Prostate gland (tissue), 2 donors: ENCODE results near the gene NHLRC2. TPM values are rescaled to one million over a fixed set of nuclear protein-coding genes. Genes with fewer than 3 reads are reported as not detected.
A peak's percentile ranks its signal among the peaks of the same experiment; 100 is the strongest.
"Not testable (repeated sequence)": the region's sequence is repeated elsewhere in the genome, so short reads cannot be mapped to it uniquely, and the experiment has no call there.

Source experiments
- DNase-seq: peaks from one replicate; pipeline ENCODE4 v3.0.0-alpha.2; 2019; ENCODE audit warnings: low spot score
- H3K27ac ChIP-seq, 2 donors: fragments of 200-600 bp; sonication (generic); 2 replicates each; pipeline ENCODE4 v1.5.1; 2017 to 2019
- H3K27me3 ChIP-seq: fragments of 200-600 bp; sonication (generic); replicated peaks from 2 replicates; pipeline ENCODE4 v1.5.1; 2019; ENCODE audit not compliant: insufficient read depth
- H3K36me3 ChIP-seq, 2 donors: fragments of 200-600 bp; sonication (generic); 1 replicate in 1 of 2; 2 replicates in 1 of 2; pipeline versions ENCODE4 v1.5.1 to v1.8.1; 2017 to 2019
- H3K4me1 ChIP-seq: fragments of 200-600 bp; sonication (generic); replicated peaks from 2 replicates; pipeline ENCODE4 v1.5.1; 2019
- H3K4me3 ChIP-seq, 2 donors: fragments of 200-600 bp; sonication (generic); 2 replicates each; pipeline ENCODE4 v1.5.1; 2017 to 2019
- H3K9me3 ChIP-seq: fragments of 200-600 bp; sonication (generic); 2 replicates; pipeline ENCODE4 v1.5.1; 2017
- CTCF ChIP-seq, 4 experiments: fragments of 200-600 bp in 2 of 4; fragments of 450-650 bp in 2 of 4; sonication (generic) in 2 of 4; IDR thresholded peaks; 1 replicate in 3 of 4; 2 replicates in 1 of 4; pipeline ENCODE4 v1.5.1; 2016 to 2019; ENCODE audit warnings: antibody characterized with exemption in 4 of 4, mild to moderate bottlenecking in 2 of 4, moderate library complexity in 2 of 4
- POLR2A ChIP-seq: fragments of 450-650 bp; IDR thresholded peaks from one replicate; pipeline ENCODE4 v1.6.1; 2016; ENCODE audit warnings: antibody characterized with exemption, mild to moderate bottlenecking
- POLR2AphosphoS5 ChIP-seq: sonication (generic); formaldehyde crosslinking; IDR thresholded peaks from one replicate; pipeline ENCODE4 v1.6.1; 2017; ENCODE audit warnings: antibody characterized with exemption
- WGBS: methylation state at CpG from one replicate; pipeline ENCODE4 v1.1.5; 2018; 5-methylcytosine and 5-hydroxymethylcytosine counted together
- intact Hi-C: fragments of 100-400 bp; cut with DNase I; formaldehyde crosslinking; loops from one replicate; pipeline ENCODE4 v1.14.2; 2022
- total RNA-seq, 2 donors: library from RNA; depleted of rRNA; stranded (reverse); fragments of >200 nt; gene quantifications; one replicate each; pipeline ENCODE4 v1.1.0, GENCODE V29; 2016

The NHLRC2 gene
- total RNA-seq, 2 donors from 2014 or later: 49.4 to 89.5 TPM

DNA sequence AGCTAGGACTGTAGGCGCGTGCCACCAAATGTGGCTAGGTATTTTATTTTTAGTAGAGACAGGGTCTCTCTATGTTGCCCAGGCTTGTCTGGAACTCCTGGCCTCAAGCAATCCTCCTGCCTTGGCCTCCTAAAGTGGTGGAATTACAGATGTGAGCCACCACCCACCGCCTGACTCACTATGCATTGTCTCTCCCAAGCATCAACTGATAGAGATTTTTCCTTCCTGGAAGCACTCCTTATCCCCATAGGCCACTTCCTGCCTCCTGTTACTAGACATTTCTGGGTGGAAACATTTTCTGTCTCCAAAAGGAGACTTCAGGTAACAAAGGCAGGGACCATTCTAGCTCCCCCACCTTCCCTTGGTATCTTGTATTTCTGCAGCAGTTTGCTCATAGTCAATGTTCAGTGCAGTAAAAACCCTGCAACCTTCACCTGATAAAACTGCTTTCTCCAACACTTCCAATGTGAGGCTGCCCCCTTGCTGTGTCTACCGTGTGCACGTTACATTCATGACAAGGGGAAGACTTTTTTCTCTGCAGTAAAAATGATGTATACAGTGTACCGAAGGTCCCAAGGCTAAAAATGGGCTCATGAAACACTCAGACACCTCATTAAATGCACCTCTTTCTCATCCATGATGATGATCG, 84.9 kb downstream of the NHLRC2 start:
- Histone ChIP-seq H3K27me3 (no peaks in the 10 kb centered on the region), H3K36me3 (no peaks in the 10 kb centered on the region), H3K4me1 (no peaks in the 10 kb centered on the region), H3K9me3 (no peaks in the 10 kb centered on the region), H3K4me3 (no peak overlapping the region), H3K27ac (no peak overlapping the region)
- intact Hi-C loops: no loop called here
- no peak for DNase-seq
- TF ChIP-seq POLR2A (no peak), POLR2AphosphoS5 (no peak), CTCF (IDR thresholded peaks at IDR 0.05) (no peak)
- WGBS: 79% methylated on average over 7 of the region's 7 CpGs

GRCh38 chr10:113941140-113941539, 86.7 kb downstream of the NHLRC2 start:
- Histone ChIP-seq H3K4me3 (no peak overlapping the region), H3K9me3 (no peaks in the 10 kb centered on the region), H3K36me3 (no peaks in the 10 kb centered on the region), H3K27ac (no peak overlapping the region), H3K4me1 (no peaks in the 10 kb centered on the region), H3K27me3 (no peaks in the 10 kb centered on the region)
- TF ChIP-seq CTCF (IDR thresholded peaks at IDR 0.05) (no peak), POLR2AphosphoS5 (no peak), POLR2A (no peak)
- DNase-seq: no peak
- intact Hi-C loops: no loop called here
- WGBS: 83% methylated on average over 4 of the region's 4 CpGs

- intact Hi-C loops, H3K9me3 ChIP-seq, H3K27ac ChIP-seq, H3K4me3 ChIP-seq, DNase-seq, H3K27me3 ChIP-seq, H3K4me1 ChIP-seq, H3K36me3 ChIP-seq: not testable (repeated sequence)
- WGBS: 95% methylated on average over 7 of the region's 7 CpGs
Observed at GRCh38 chr10:113943196-113943595, 88.7 kb downstream of the NHLRC2 start.

- intact Hi-C loops: no loop called here
- no peaks in the 10 kb centered on the region for H3K4me1 ChIP-seq
- H3K36me3 ChIP-seq: no peaks in the 10 kb centered on the region
- no peaks in the 10 kb centered on the region for H3K9me3 ChIP-seq
- H3K27me3 ChIP-seq: no peaks in the 10 kb centered on the region
- DNase-seq: no peak
- TF ChIP-seq CTCF (IDR thresholded peaks at IDR 0.05) (no peak), POLR2AphosphoS5 (no peak), POLR2A (no peak)
- no peak overlapping the region for H3K4me3 ChIP-seq
- 81% methylated on average over 9 of the region's 9 CpGs for WGBS
- peak overlapping the region in 1 of 2 donors; percentile 1 for H3K27ac ChIP-seq
Observed at GRCh38 chr10:113945075-113945686, 90.7 kb downstream of the NHLRC2 start.

- Histone ChIP-seq H3K36me3 (no peaks in the 10 kb centered on the region), H3K9me3 (no peaks in the 10 kb centered on the region), H3K4me1 (no peaks in the 10 kb centered on the region), H3K27ac (peak overlapping the region in 1 of 2 donors; percentile 1), H3K4me3 (no peak overlapping the region), H3K27me3 (no peaks in the 10 kb centered on the region)
- intact Hi-C loops: no loop called here
- TF ChIP-seq CTCF (IDR thresholded peaks at IDR 0.05) (no peak), POLR2A (no peak), POLR2AphosphoS5 (no peak)
- 85% methylated on average over 4 of the region's 4 CpGs for WGBS
- DNase-seq: no peak
Observed at GRCh38 chr10:113945687-113946085, 91.2 kb downstream of the NHLRC2 start.
